Caco-2 (cell line): ENCODE data around the gene HPX. TPM values are rescaled to one million over a fixed set of nuclear protein-coding genes. Genes with fewer than 3 reads are reported as not detected.

Experiments used
- BruUV-seq: library from RNA; stranded (reverse); fragments of 400-500 nt; replicated peaks from 2 replicates; lab custom pipeline; 2021; lab: Mats Ljungman, UMichigan
- CTCF ChIA-PET: fragments of 300-600 bp; sonication (Branson Sonifier 250); formaldehyde crosslinking; loops from one replicate; lab custom pipeline; 2022; ENCODE audit warnings: antibody characterized with exemption; lab: Charles Lee
- POLR2A ChIA-PET: fragments of 300-600 bp; sonication (Branson Sonifier 250); formaldehyde crosslinking; loops from one replicate; lab custom pipeline; 2022; ENCODE audit warnings: antibody characterized with exemption; lab: Charles Lee
- DNase-seq, 2 experiments: peaks; one replicate each; pipeline versions ENCODE4 v3.0.0 to v3.0.0-alpha.2; 2020 to 2022
- H3K27me3 ChIP-seq: replicated peaks from 2 replicates; pipeline ENCODE4 v1.6.0; 2011; ENCODE audit warnings: low read length; ENCODE audit not compliant: control insufficient read depth, insufficient read depth
- H3K36me3 ChIP-seq: 2 replicates; pipeline ENCODE4 v1.5.1; 2011; ENCODE audit warnings: low read length; ENCODE audit not compliant: control insufficient read depth, insufficient read depth
- H3K4me1 ChIP-seq: fragments of 250-450 bp; sonication (Bioruptor Pico); 2 replicates; pipeline ENCODE4 v1.5.1; 2020; ENCODE audit warnings: mild to moderate bottlenecking
- H3K4me3 ChIP-seq: 2 replicates; pipeline ENCODE4 v1.5.1; 2011; ENCODE audit warnings: low read depth, mild to moderate bottlenecking, control low read depth, low read length
- H3K9me3 ChIP-seq: fragments of 250-450 bp; sonication (Bioruptor Pico); 2 replicates; pipeline ENCODE4 v1.5.1; 2020; ENCODE audit warnings: mild to moderate bottlenecking, moderate library complexity
- H3K27ac Mint-ChIP-seq: one replicate; pipeline ENCODE4 v1.8.0; 2022; ENCODE audit warnings: mixed read lengths; ENCODE audit not compliant: unreplicated experiment
- H3K27me3 Mint-ChIP-seq: one replicate; pipeline ENCODE4 v1.8.0; 2022; ENCODE audit warnings: mixed read lengths; ENCODE audit not compliant: insufficient read depth, unreplicated experiment
- H3K36me3 Mint-ChIP-seq: one replicate; pipeline ENCODE4 v1.8.0; 2022; ENCODE audit warnings: mild to moderate bottlenecking, mixed read lengths; ENCODE audit not compliant: insufficient read depth, unreplicated experiment
- H3K4me1 Mint-ChIP-seq: one replicate; pipeline ENCODE4 v1.8.0; 2022; ENCODE audit warnings: low read depth, mixed read lengths; ENCODE audit not compliant: unreplicated experiment
- H3K4me3 Mint-ChIP-seq: one replicate; pipeline ENCODE4 v1.8.0; 2022; ENCODE audit warnings: mild to moderate bottlenecking, moderate library complexity, mixed read lengths; ENCODE audit not compliant: unreplicated experiment
- H3K9me3 Mint-ChIP-seq: one replicate; pipeline ENCODE4 v1.8.0; 2022; ENCODE audit warnings: mixed read lengths; ENCODE audit not compliant: unreplicated experiment
- CTCF ChIP-seq, 2 experiments: fragments of 200-600 bp in 1 of 2; IDR thresholded peaks; 1 replicate in 1 of 2; 2 replicates in 1 of 2; pipeline versions ENCODE4 v1.5.1 to v1.8.0; 2011 to 2022; ENCODE audit warnings: antibody characterized with exemption in 1 of 2, control low read depth in 1 of 2, inconsistent platforms in 1 of 2, low read depth in 1 of 2, low read length in 1 of 2, mild to moderate bottlenecking in 1 of 2, moderate library complexity in 1 of 2; ENCODE audit not compliant: insufficient read depth in 1 of 2, severe bottlenecking in 1 of 2, unreplicated experiment in 1 of 2
- intact Hi-C: fragments of 100-400 bp; cut with micrococcal nuclease; formaldehyde crosslinking; loops from one replicate; pipeline ENCODE4 v1.10.0; 2022; ENCODE audit not compliant: unreplicated experiment
- total RNA-seq: library from RNA; stranded (reverse); gene quantifications from 2 replicates; pipeline ENCODE4 v1.2.3, GENCODE V29; 2022

HPX gene
- total RNA-seq, 1 experiment from 2014 or later: 10.7 TPM

- Mint-ChIP-seq H3K27ac (peak overlapping the region; percentile 53), H3K9me3 (no peaks in the 10 kb centered on the region), H3K4me1 (peaks cover 12% of the 10 kb centered on the region), H3K27me3 (no peaks in the 10 kb centered on the region), H3K4me3 (peak overlapping the region; percentile 97), H3K36me3 (peaks cover 62% of the 10 kb centered on the region)
- BruUV-seq: no TSS peak
- Histone ChIP-seq H3K4me3 (peak overlapping the region; percentile 88), H3K9me3 (no peaks in the 10 kb centered on the region), H3K27me3 (no peaks in the 10 kb centered on the region), H3K4me1 (peaks cover 51% of the 10 kb centered on the region), H3K36me3 (peaks cover 7% of the 10 kb centered on the region; the same call in 1 of the 2 replicates)
- TF ChIP-seq CTCF (IDR thresholded peaks at IDR 0.05; ENCODE audit: insufficient read depth in 1 of 2, low read depth in 1 of 2, low read length in 1 of 2, severe bottlenecking in 1 of 2, unreplicated experiment in 1 of 2): no peak
- POLR2A ChIA-PET: interaction anchor here (0.9 kb wide), 1 partner anchor 92 kb away, joined by 3 read pairs; the partner anchor contains the start of gene SMPD1
- DNase-seq: no peak
- CTCF ChIA-PET: interaction anchor here (1.6 to 1.7 kb wide), 2 partner anchors 39 to 103 kb away, joined by 5 to 15 read pairs; no protein-coding TSS in a partner anchor
- intact Hi-C loops: loop anchor here (5.0 kb wide), 1 partner anchor 250 kb away; the partner anchor contains the start of gene FHIP1B
Observed at GRCh38 chr11:6482441-6482840, 41.7 kb upstream of the HPX start.

DNA sequence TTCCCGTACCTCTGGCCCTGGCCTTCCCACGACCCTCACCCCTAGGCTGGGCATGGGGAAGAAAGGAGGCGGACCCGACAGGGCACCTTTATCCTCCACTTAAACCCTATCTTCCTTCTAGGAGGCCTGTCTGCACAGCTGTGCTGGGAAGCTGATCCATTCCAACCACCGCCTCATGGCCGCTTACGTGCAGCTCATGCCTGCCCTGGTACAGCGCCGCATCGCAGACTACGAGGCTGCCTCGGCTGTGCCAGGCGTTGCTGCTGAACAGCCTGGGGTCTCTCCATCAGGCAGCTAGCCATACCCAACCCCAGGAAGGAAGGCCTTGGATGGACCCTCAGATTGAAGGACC, 41.1 kb upstream of the HPX start:
- POLR2A ChIA-PET: interaction anchor here (0.7 to 1.8 kb wide), 16 partner anchors 9 to 201 kb away, joined by 3 to 17 read pairs (median 6); partner anchors contain the start of genes HPX, ILK, MRPL17 and RRP8
- TF ChIP-seq CTCF (IDR thresholded peaks at IDR 0.05; ENCODE audit: insufficient read depth in 1 of 2, low read depth in 1 of 2, low read length in 1 of 2, severe bottlenecking in 1 of 2, unreplicated experiment in 1 of 2): no peak
- Mint-ChIP-seq H3K4me3 (peak overlapping the region; percentile 97), H3K36me3 (peaks cover 67% of the 10 kb centered on the region), H3K9me3 (no peaks in the 10 kb centered on the region), H3K27me3 (no peaks in the 10 kb centered on the region), H3K27ac (peak overlapping the region; percentile 99), H3K4me1 (peaks cover 17% of the 10 kb centered on the region)
- H3K4me1 ChIP-seq: peaks cover 46% of the 10 kb centered on the region
- H3K27me3 ChIP-seq: no peaks in the 10 kb centered on the region
- H3K4me3 ChIP-seq: peak overlapping the region; percentile 88
- DNase-seq: no peak
- CTCF ChIA-PET: interaction anchor here (0.8 to 1.7 kb wide), 7 partner anchors 8 to 201 kb away, joined by 3 to 15 read pairs (median 4); partner anchors contain the start of genes HPX and MRPL17
- peaks cover 8% of the 10 kb centered on the region; the same call in 1 of the 2 replicates for H3K36me3 ChIP-seq
- TSS peak; percentile 36 for BruUV-seq
- H3K9me3 ChIP-seq: no peaks in the 10 kb centered on the region
- intact Hi-C loops: loop anchor here (1.0 to 5.0 kb wide), 3 partner anchors 9 to 250 kb away; partner anchors contain the start of genes FHIP1B and TRIM3

- Histone ChIP-seq H3K36me3 (peaks cover 10% of the 10 kb centered on the region; the same call in 1 of the 2 replicates), H3K27me3 (no peaks in the 10 kb centered on the region), H3K4me1 (peaks cover 42% of the 10 kb centered on the region), H3K9me3 (no peaks in the 10 kb centered on the region), H3K4me3 (peak within 1 kb of the TSS; percentile 88)
- peaks cover 23% of the 10 kb centered on the region for H3K4me1 Mint-ChIP-seq
- no TSS peak for BruUV-seq
- H3K27me3 Mint-ChIP-seq: no peaks in the 10 kb centered on the region
- CTCF ChIA-PET: interaction anchor here (0.5 to 1.7 kb wide), 10 partner anchors 9 to 202 kb away, joined by 3 to 15 read pairs (median 4); partner anchors contain the start of genes HPX and MRPL17
- intact Hi-C loops: loop anchor here (1.0 to 5.0 kb wide), 3 partner anchors 8 to 249 kb away; partner anchors contain the start of genes FHIP1B and TRIM3
- TF ChIP-seq CTCF (IDR thresholded peaks at IDR 0.05; ENCODE audit: insufficient read depth in 1 of 2, low read depth in 1 of 2, low read length in 1 of 2, severe bottlenecking in 1 of 2, unreplicated experiment in 1 of 2): no peak
- peak; percentile 97 to 98 for DNase-seq
- peaks cover 74% of the 10 kb centered on the region for H3K36me3 Mint-ChIP-seq
- no peaks in the 10 kb centered on the region for H3K9me3 Mint-ChIP-seq
- peak within 1 kb of the TSS; percentile 97 for H3K4me3 Mint-ChIP-seq
- peak within 1 kb of the TSS; percentile 99 for H3K27ac Mint-ChIP-seq
- POLR2A ChIA-PET: interaction anchor here (0.7 to 1.8 kb wide), 18 partner anchors 8 to 202 kb away, joined by 3 to 17 read pairs (median 6); partner anchors contain the start of genes HPX, ILK, MRPL17 and RRP8
Observed at GRCh38 chr11:6481012-6481923, 40.5 kb upstream of the HPX start, which contains the start of the genes ARFIP2 and TIMM10B. Gene ARFIP2, minus strand, starts transcription at chr11:6481331. Its CDS starts 910 bp downstream, at chr11:6480421. Gene TIMM10B, plus strand, starts transcription at chr11:6481501. Its CDS starts 16 bp downstream, at chr11:6481517.
